ENCODE data around the gene ATG7.

Gene ATG7

DNA sequence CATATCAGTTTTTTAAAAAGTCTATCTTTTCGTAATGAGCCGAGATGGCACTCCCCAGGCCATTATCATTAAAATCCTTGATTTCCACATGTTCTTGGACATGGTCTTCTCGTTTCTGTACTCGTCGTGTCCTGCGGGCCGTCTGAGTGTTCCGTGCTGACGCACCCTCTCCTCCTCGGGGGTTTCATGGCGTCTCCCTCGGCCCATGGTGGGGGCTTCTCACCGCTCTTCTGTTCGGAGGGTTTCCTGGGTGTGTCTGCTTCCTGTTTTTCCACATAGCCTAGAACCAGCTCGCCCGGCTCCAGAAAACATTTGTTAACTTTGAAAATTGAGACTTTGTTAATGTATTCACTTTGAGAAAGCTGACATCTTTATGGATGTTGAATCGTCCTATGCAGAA is 278.8 kb downstream of the ATG7 start (continued):
- TF ChIP-seq, protein P1, sequence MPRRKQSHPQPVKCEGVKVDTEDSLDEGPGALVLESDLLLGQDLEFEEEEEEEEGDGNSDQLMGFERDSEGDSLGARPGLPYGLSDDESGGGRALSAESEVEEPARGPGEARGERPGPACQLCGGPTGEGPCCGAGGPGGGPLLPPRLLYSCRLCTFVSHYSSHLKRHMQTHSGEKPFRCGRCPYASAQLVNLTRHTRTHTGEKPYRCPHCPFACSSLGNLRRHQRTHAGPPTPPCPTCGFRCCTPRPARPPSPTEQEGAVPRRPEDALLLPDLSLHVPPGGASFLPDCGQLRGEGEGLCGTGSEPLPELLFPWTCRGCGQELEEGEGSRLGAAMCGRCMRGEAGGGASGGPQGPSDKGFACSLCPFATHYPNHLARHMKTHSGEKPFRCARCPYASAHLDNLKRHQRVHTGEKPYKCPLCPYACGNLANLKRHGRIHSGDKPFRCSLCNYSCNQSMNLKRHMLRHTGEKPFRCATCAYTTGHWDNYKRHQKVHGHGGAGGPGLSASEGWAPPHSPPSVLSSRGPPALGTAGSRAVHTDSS (tag by site-specific recombination; IDR thresholded peaks at IDR 0.05): no peak
- TF ChIP-seq, protein P2, sequence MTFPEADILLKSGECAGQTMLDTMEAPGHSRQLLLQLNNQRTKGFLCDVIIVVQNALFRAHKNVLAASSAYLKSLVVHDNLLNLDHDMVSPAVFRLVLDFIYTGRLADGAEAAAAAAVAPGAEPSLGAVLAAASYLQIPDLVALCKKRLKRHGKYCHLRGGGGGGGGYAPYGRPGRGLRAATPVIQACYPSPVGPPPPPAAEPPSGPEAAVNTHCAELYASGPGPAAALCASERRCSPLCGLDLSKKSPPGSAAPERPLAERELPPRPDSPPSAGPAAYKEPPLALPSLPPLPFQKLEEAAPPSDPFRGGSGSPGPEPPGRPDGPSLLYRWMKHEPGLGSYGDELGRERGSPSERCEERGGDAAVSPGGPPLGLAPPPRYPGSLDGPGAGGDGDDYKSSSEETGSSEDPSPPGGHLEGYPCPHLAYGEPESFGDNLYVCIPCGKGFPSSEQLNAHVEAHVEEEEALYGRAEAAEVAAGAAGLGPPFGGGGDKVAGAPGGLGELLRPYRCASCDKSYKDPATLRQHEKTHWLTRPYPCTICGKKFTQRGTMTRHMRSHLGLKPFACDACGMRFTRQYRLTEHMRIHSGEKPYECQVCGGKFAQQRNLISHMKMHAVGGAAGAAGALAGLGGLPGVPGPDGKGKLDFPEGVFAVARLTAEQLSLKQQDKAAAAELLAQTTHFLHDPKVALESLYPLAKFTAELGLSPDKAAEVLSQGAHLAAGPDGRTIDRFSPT (tag by site-specific recombination; IDR thresholded peaks at IDR 0.05): no peak
- TF ChIP-seq, protein P3, sequence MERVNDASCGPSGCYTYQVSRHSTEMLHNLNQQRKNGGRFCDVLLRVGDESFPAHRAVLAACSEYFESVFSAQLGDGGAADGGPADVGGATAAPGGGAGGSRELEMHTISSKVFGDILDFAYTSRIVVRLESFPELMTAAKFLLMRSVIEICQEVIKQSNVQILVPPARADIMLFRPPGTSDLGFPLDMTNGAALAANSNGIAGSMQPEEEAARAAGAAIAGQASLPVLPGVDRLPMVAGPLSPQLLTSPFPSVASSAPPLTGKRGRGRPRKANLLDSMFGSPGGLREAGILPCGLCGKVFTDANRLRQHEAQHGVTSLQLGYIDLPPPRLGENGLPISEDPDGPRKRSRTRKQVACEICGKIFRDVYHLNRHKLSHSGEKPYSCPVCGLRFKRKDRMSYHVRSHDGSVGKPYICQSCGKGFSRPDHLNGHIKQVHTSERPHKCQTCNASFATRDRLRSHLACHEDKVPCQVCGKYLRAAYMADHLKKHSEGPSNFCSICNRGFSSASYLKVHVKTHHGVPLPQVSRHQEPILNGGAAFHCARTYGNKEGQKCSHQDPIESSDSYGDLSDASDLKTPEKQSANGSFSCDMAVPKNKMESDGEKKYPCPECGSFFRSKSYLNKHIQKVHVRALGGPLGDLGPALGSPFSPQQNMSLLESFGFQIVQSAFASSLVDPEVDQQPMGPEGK (tag by site-specific recombination; IDR thresholded peaks at IDR 0.05): no peak
- no peak for TF ChIP-seq ZNF24 (tag by site-specific recombination; IDR thresholded peaks at IDR 0.05)
- TF ChIP-seq, protein P4, sequence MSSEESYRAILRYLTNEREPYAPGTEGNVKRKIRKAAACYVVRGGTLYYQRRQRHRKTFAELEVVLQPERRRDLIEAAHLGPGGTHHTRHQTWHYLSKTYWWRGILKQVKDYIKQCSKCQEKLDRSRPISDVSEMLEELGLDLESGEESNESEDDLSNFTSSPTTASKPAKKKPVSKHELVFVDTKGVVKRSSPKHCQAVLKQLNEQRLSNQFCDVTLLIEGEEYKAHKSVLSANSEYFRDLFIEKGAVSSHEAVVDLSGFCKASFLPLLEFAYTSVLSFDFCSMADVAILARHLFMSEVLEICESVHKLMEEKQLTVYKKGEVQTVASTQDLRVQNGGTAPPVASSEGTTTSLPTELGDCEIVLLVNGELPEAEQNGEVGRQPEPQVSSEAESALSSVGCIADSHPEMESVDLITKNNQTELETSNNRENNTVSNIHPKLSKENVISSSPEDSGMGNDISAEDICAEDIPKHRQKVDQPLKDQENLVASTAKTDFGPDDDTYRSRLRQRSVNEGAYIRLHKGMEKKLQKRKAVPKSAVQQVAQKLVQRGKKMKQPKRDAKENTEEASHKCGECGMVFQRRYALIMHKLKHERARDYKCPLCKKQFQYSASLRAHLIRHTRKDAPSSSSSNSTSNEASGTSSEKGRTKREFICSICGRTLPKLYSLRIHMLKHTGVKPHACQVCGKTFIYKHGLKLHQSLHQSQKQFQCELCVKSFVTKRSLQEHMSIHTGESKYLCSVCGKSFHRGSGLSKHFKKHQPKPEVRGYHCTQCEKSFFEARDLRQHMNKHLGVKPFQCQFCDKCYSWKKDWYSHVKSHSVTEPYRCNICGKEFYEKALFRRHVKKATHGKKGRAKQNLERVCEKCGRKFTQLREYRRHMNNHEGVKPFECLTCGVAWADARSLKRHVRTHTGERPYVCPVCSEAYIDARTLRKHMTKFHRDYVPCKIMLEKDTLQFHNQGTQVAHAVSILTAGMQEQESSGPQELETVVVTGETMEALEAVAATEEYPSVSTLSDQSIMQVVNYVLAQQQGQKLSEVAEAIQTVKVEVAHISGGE (tag by site-specific recombination; conservative IDR thresholded peaks at IDR 0.05; ENCODE audit: low read depth): no peak
- TF ChIP-seq ZBTB1 (tag by site-specific recombination; IDR thresholded peaks at IDR 0.05): no peak
- TF ChIP-seq, protein P5, sequence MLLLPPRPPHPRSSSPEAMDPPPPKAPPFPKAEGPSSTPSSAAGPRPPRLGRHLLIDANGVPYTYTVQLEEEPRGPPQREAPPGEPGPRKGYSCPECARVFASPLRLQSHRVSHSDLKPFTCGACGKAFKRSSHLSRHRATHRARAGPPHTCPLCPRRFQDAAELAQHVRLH (tag by site-specific recombination; IDR thresholded peaks at IDR 0.05): no peak
- no peak for TF ChIP-seq ZNF626 (tag by site-specific recombination; IDR thresholded peaks at IDR 0.05)
- no peak for TF ChIP-seq MZF1 (tag by site-specific recombination; IDR thresholded peaks at IDR 0.05; ENCODE audit: borderline replicate concordance)

DNA sequence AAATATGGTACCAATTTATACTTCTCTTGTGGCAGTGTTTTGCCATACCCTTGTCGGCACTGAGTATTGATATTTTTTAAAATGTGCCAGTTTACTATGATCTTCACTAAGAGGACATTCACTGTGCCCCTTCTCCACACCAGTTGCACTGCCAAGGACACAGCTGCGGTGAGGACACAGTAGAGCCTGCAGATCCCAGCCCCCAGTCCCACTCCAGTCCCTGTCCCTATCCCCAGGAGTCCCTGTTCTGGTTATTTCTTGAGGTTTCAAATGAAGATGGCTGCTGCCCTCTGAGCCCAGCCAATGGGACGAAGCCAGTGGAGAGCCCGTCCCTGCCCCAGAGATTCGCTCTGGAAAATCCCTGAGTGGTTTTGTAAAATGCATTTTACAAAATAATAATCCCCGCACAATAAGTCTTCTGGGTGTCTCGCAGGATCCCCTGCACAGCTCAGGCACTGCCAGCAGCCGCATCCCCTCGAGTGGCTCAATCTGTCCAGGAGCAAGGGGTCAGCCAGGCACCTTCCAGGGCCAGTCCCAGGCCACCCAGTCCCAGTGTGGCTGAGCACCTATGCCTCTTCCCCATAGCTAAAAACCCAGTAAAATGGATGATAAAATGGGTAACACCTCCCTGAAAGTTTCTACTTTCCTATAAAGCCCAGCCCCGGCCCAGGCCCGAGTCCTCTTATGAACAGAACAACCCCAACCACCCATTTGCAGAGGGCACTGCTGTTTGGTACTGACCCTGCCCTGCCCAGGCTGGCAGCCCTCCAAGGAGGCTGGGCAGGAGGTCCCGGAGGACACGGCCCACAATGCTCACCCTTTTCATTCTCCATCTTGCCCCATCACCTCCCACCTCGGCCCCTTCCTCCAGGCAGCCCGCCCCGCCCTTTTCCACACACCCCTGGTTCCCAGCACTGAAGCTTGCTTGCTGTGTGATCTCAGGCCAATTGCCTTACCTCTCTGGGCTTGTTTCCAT is 280.4 kb downstream of the ATG7 start:
- CTCF ChIA-PET: interaction anchor here (0.6 kb wide), 1 partner anchor 100 kb away, joined by 3 read pairs; no protein-coding TSS in a partner anchor
- no peak overlapping the region for H3K27ac ChIP-seq (ENCODE audit: extremely low read depth, low read depth, low read length)

More for the DNA sequence above, 280.4 kb downstream of the ATG7 start:
- TF ChIP-seq ZNF768 (tag by site-specific recombination; IDR thresholded peaks at IDR 0.05) (peak; percentile 55; the same call in 1 of the 2 replicates), ZNF350 (tag by site-specific recombination; IDR thresholded peaks at IDR 0.05) (no peak)
- H3K36me3 ChIP-seq (ENCODE audit: control insufficient read depth in 2 of 2, insufficient read depth in 1 of 2, low read length in 2 of 2): peaks cover 3 to 15% of the 10 kb centered on the region in 2 experiments; a peak in 2 of 3 replicates
- H3K4me3 ChIP-seq (ENCODE audit: low read depth, low read length): no peak overlapping the region
- POLR2A ChIA-PET: no interaction called here
- H3K9me3 ChIP-seq (ENCODE audit: control insufficient read depth, insufficient read depth, low read depth, low read length): no peaks in the 10 kb centered on the region
- H3K4me1 ChIP-seq (ENCODE audit: control insufficient read depth, insufficient read depth, low read length): peaks cover 8% of the 10 kb centered on the region; the same call in 1 of the 2 replicates
